NB4 (cell line): ENCODE data around the gene PEAK1.
A peak's percentile ranks its signal among the peaks of the same experiment; 100 is the strongest.

Experiments used
- DNase-seq: peaks from one replicate; pipeline ENCODE4 v3.0.0; 2010; ENCODE audit warnings: low read depth
- H3K4me3 ChIP-seq: one replicate; pipeline ENCODE4 v1.5.1; 2011; ENCODE audit warnings: mild to moderate bottlenecking, low read depth, low read length, moderate library complexity
- MYC ChIP-seq: IDR thresholded peaks from 2 replicates; pipeline ENCODE4 v1.6.1; 2011; ENCODE audit warnings: low read depth, low read length
- POLR2A ChIP-seq: IDR thresholded peaks from 2 replicates; pipeline ENCODE4 v1.6.1; 2011; ENCODE audit warnings: mild to moderate bottlenecking; ENCODE audit not compliant: insufficient read length; ENCODE audit errors: extremely low read depth
- TF ChIP-seq, protein P1 (sequence below): IDR thresholded peaks from one replicate; pipeline ENCODE4 v1.5.1; 2012; ENCODE audit warnings: low read depth, low read length
- TF ChIP-seq, protein P2 (sequence below): IDR thresholded peaks from 2 replicates; pipeline ENCODE4 v1.6.1; 2011; ENCODE audit warnings: low read depth, low read length

Gene PEAK1

DNA sequence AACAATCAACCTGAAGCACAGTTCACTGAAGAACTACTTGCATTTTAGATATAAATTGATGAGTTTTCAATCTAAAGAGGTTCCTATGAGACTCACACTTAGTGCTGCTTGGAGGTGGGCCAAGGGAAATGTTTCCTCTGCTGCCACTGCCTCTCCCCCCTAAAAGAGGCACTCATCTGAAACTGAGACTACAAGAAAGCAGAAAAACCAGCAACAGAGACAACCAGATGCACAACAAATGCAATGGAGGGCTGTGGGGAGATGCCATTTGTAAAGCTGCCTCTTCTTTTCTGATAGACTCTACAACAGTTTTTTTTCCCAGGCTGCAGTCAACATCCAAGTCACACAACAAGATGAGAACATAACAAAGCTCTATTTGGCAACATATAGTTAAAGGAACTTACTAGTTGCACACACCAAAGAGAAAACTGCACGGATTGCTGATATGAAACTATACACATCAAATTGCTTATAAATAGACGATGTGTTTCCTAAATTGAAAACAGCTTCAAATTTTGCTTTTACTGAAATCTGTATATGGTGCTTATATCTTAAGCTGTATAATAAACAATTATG lies 360.0 kb downstream of the PEAK1 start:
- DNase-seq = no peak
- H3K4me3 ChIP-seq = no peak overlapping the region
- TF ChIP-seq, protein P1, sequence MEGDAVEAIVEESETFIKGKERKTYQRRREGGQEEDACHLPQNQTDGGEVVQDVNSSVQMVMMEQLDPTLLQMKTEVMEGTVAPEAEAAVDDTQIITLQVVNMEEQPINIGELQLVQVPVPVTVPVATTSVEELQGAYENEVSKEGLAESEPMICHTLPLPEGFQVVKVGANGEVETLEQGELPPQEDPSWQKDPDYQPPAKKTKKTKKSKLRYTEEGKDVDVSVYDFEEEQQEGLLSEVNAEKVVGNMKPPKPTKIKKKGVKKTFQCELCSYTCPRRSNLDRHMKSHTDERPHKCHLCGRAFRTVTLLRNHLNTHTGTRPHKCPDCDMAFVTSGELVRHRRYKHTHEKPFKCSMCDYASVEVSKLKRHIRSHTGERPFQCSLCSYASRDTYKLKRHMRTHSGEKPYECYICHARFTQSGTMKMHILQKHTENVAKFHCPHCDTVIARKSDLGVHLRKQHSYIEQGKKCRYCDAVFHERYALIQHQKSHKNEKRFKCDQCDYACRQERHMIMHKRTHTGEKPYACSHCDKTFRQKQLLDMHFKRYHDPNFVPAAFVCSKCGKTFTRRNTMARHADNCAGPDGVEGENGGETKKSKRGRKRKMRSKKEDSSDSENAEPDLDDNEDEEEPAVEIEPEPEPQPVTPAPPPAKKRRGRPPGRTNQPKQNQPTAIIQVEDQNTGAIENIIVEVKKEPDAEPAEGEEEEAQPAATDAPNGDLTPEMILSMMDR = no peak
- no peak for TF ChIP-seq MYC
- TF ChIP-seq, protein P2, sequence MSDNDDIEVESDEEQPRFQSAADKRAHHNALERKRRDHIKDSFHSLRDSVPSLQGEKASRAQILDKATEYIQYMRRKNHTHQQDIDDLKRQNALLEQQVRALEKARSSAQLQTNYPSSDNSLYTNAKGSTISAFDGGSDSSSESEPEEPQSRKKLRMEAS = no peak
- no peak for TF ChIP-seq POLR2A

DNA sequence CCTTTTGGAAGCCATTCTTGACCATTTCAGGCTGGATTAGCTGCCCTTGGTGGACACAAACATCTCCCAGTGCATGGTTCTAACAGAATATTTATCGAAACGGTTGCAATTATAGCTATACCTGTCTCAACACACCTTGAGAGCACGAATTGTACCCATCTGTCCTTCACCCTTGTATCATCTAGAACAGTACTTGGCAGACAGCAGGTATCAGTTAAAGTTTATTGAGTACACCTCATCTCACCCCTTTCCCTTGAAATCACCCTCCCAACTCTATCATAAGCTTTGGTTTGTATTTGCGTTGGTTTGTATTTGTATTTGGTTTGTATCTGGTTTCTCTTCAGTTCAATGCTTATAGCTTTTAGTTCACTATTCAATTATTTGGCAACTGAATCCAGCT lies 361.4 kb downstream of the PEAK1 start:
- H3K4me3 ChIP-seq = no peak overlapping the region
- DNase-seq = no peak
- TF ChIP-seq, protein P2 = no peak
- TF ChIP-seq, protein P1 = no peak
- no peak for TF ChIP-seq POLR2A

DNA sequence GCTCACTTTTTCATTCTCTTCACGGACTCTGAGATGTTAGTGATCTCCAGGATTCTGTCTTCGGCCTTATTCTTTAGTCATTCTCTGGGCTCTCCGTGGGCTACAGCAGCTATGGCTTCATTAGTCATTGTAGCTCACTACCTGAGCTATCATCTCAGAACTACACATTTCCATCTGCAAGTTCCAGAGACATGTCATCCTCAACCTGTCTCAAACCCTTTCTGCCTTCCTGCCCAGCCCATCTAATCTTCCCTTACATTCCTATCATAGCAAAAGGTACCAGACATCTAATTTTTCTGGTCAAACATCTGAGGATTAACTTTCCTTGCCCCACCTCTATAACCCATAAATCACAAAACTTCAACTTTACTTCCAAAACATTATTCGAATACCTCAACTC lies 362.2 kb downstream of the PEAK1 start:
- no peak for DNase-seq
- H3K4me3 ChIP-seq = no peak overlapping the region
- TF ChIP-seq, protein P2 = no peak
- TF ChIP-seq, protein P1 = no peak
- TF ChIP-seq MYC (no peak), POLR2A (no peak)

DNA sequence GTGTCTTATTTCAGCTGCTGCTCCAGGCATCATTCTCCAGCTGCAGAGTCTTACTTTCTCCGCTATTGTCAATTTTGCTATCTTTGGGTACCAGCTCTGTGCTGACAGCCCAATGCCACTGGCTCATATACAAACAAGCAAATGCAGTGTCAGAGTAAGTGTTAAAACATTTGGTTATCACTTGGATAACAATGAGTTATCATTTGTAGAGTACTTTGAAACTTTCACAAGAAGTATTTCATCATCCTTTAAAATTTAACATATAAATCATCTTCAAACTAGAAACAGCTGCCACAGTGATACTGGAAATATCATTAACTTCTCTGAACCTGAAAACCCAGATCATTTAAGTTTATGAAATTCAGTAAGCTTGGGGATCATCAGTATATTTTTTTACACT lies 362.8 kb downstream of the PEAK1 start:
- no peak overlapping the region for H3K4me3 ChIP-seq
- no peak for TF ChIP-seq POLR2A
- TF ChIP-seq, protein P2 = no peak
- TF ChIP-seq, protein P1 = no peak
- TF ChIP-seq MYC = no peak
- no peak for DNase-seq

DNA sequence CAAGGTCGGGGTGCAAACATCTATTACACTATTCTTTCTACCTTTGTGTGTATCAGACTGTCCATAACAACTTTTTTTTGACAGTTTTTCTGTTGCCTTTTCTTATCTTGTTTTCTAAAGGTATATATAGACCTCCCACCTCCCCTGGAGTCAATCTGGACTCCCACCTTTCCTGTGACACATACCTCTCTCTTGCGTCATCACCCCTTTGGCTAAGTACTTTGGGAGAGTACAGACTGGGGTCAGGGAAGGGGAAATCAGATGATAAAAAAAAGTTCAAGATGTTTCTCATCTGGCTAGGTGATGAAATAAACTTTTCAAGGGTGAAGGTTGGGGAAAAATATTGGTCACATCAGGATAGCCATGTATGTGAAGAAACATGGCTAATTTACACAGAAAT lies 366.2 kb downstream of the PEAK1 start:
- DNase-seq = peak; percentile 55
- no peak overlapping the region for H3K4me3 ChIP-seq
- TF ChIP-seq POLR2A (no peak), MYC (no peak)
- TF ChIP-seq, protein P1 = no peak
- TF ChIP-seq, protein P2 = no peak

DNA sequence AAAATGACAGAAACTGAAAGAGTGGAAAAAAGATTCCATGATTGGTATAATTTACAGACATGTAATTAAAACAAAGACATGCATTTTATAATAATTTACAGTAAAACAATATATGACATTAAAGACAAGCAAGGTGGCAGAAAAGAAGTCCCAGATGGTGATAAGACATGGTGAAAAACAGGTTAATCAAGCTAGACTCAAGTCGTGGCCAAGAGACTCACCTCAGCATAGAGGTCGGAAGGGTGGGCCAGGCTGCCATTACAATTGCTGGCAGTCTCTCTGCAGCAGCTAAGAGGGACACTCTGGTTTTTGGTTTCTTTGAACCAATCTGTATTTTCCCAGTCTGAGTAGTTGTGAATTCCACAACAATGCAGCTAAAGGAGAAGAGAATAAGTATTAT lies 367.3 kb downstream of the PEAK1 start:
- no peak for TF ChIP-seq POLR2A
- TF ChIP-seq, protein P2 = no peak
- TF ChIP-seq MYC = no peak
- no peak for DNase-seq
- H3K4me3 ChIP-seq = no peak overlapping the region
